Stimulated activated CD4-positive, alpha-beta T cell treated with anti-CD3 and anti-CD28 coated beads, Interleukin-2, amount 100 ng/mL, for 4 hours (primary cell): ENCODE measurements around the gene FAM177B.

ENCODE experiments used
- DNase-seq: peaks from one replicate; pipeline ENCODE4 v3.0.0-alpha.2; 2020; ENCODE audit warnings: low read depth

Gene FAM177B

DNA sequence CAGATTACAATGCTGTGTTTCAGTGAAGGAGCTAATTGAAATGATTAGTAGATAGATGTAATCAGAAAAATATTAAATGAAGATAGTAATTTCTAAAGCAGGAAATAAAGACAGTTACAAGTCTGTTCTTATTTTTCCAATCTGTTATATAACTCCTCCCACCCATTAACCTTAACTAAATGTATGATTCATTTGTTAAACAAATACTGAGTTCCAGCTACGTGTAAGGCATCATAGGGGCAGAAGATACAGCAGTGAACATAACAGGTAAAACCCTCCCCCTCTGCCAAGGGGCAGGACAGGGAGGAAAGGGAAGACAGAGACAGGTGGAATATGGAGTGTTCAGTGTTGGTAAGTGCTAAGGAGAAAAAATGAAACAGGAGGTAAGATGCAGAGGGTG lies at the start of gene FAM177B:
TSS of gene FAM177B (plus strand) at position 231 of the 400 bp plus-strand sequence. CDS start 9,344 bp downstream, outside the sequence.
- no peak for DNase-seq

DNA sequence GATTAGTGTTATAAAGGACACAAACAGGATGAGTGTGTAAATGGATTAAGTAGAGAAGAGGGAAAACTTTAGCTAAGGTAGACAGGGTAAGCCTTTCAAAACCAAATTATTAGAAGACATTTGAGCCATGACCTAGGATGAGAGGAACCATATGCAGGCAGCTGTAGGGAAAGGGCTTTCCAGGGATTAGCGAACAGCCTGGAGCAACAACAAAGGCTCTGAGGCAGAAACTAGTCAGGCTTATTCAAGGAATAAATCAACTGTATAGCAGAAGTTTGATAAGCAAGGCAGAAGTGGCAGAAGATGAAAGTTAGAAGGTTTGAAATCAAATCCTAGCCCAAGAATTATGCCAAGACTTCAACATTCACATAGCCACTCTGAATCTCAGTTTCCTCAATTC lies 46.0 kb upstream of the FAM177B start:
- no peak for DNase-seq

DNA sequence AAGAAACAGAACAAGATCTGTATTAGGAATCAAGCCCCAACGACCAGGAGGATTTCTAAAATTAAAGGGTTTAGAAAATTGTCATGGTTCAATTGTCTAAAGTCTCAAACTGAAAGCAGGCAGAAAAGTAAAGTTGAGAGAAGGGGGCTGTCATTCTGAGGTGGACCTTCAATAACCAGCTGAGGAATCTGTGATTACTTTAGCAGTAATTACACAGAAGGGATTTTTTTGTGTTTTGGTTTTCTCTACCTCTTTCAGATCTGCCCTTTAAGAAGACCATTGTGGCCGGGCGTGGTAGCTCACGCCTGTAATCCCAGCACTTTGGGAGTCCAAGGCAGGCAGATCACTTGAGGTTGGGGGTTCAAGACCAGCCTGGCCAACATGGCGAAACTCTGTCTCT lies 42.1 kb upstream of the FAM177B start:
- no peak for DNase-seq

DNA sequence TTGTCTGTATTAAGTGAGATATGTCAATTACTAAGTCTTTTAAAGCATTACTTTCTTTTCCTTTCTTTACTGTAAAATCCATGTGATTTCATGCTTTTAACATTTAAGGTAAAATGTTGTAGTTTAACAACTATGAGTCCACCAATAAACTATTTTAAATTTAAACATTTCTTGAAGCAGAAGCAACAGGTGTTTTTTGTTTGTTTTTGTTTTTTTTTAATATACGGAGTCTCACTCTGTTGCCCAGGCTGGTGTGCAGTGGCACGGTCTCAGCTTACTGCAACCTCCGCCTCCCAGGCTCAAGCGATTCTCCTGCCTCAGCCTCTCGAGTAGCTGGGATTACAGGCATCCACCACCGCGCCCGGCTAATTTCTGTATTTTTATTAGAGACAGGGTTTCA lies 40.3 kb upstream of the FAM177B start:
- no peak for DNase-seq

DNA sequence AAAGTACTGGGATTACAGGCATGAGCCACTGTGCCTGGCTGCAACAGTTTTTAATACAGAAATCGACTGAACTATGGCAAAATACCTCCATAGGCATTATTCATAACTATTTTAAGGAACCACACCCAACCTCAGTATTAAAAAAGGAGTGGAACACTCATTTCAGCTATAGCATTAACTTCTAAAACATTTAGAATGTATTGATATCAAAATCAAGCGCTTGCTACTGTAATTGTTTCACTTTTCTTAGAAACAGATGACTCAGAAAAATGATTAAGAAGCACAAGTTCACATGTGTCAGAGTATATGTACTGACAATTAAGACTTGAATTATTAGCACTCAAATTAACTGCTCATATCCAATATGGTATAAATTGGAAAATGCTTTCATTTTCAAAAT lies 39.8 kb upstream of the FAM177B start:
- DNase-seq = no peak

DNA sequence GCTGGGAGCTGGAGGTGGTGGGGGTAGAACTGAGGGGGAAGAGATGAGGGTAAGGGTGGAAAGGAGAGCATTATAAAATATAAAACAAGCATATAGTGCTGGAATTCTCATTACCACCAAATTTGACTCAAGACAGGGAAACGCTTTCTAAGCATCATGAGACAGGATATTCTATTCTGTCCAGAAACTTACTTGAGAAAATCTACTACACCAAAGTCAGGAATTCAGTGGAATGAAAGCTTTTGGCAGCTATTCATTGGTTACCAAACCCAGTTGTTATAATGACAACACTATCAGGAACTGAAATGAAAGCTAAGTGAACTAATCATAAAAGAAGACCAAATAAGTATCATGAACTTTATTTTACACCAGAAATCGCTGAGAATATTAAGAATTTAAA lies 39.2 kb upstream of the FAM177B start:
- DNase-seq = no peak

DNA sequence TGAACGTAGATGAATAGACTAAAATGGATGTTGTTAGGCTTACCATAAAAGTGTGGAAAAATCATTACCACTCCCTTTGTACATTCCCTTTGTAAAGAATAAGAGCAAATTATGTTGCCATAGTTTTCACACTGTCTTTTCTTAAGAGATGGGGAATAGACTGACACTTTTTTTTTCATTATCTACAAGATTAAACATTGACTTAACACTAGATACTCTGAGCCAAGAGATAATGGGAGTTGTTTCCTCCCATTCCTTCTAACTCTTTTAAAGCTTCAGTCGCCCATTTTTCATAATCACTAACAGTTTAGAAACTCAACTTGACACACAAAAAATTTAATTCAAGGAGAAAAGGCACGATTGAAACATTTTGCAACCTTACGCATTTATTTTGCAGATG lies 34.8 kb upstream of the FAM177B start:
- no peak for DNase-seq

DNA sequence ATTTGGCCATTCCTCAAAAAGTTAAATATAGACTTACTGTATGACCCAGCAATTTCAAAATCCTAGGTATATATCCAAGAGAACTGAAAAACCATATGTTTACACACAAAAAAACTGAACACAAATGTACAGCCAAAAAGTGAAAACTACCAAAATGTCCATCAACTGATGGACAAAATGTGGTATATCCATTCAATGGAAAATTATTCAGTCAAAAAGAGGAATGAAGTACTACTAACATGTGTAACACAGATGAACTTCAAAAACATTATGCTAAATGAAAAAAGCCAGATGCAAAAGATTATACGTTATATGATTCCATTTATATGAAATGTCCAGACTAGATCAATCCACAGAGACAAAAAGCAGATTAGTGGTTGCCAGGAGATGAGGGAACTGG lies 32.7 kb upstream of the FAM177B start:
- DNase-seq = no peak

DNA sequence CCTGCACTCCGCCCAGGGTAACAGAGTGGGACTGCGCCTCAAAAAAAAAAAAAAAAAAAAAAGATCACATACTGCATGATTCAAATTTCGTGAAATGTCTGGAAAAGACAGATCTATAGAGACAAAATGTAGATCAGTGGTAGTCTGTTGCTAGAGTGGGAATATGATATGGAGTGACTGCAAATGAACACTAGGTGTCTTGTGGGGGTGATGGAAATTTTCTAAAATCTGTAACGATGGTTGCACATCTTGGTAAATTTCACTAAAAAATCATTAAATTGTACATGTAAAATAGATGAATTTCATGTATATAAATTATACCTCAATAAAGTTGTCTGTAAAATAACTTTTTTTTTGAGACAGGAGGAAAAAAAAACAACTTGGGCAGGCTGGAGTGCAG lies 30.2 kb upstream of the FAM177B start:
- no peak for DNase-seq

DNA sequence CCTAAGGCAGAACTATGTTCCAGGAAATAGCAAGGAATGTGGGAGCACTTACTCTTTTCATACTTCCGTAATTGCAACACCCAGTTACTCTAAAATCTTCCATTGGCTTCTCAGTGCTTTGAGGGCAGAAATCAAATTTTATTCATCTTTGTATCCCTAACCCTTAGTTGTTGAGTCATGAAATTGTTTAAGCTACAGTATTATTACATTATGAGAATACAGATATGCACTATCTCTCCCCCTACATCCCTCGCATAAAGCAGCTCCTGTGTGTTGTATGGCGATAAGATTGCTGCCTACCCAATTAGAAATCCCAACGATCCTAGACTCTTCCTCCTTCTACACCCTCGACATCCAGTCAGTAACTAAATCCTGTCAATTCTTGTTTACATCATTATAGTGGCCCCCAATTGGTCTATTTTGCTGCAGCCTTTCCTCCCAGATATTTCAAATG lies 27.3 kb upstream of the FAM177B start:
- no peak for DNase-seq

DNA sequence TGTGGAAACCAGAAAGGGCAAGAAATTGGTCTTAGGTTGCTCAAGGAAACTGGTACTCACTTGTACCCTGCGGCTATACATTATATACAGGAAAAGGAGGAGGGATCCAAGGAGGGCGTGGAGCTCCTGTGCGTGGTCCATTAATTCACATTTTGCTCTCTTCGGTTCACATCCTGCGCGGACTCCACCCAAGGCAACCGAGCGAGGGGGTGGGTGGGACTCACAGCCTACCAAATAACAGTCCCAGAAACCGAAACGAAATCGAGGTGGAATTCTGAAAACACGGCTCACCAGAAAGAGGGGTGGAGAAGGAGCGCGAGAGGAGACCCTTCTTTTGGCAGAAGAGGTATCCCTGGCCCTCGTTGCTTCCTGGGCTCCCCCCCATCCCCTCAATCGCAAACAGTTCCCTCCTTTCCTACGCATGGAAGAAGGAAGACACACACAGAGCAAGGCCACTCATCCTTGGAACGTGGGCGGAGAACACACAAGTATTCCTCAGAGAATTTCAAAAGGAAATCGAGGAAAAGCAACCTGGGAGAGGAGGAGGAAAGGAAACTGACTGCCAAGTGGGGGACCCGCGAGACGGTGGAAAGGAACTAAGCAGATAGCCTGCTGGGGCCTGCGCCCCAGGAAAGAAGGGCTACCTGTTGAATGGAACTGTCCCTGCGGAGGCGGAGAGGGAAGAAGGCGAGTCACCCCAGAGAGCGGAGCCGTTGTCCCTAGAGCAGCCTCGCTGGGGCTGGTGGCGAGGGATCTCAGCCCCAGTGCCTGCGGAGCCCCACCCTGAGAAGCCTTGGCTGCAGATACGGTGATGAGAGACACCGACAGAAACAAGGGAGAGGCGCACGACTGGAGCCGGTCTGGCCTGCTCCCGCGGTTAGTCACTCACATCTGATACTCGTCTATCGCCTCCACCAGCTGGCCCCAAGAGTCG lies 25.4 kb upstream of the FAM177B start:
- peak; percentile 58 for DNase-seq

DNA sequence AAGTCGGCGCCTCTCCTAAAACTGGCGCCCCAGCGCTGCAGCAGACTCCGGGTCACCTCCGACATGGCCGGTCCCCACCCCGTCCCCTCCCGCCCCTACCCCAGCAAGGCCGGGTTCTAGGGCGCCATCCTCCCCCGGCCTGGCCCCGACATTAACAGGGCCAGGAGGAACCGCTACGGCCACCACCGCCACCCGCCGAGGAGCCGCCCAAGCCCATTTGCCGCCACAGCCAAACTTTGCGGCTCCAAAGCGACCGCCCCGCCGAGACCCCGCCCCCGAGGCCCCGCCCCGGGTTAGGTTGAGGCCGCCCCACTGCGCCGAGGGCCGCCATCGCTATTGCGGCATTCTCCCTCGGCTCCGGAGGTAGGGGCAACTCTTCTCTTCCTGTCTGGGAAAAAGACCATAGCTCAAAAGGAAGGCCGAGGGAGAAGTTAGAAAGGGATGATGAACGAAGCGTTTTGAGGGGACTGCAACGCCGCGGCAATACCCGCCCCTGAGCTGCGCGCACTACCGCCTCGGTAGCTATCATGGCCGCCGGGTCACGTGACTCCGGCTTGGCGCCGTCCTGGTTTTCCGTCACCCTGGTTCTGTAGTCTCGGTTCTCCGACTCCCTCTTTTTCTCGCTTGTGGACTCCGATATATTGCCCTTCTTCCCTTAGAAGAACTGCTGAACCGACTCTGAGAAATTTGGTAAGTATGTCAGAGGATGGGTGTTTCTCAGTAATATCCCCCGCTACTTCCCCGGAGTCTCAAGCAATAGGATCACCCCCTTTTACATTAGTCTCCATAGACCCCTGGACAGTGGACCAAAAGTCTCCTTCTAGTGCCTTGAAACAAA lies 24.5 kb upstream of the FAM177B start, which contains the start of the genes AIDA and BROX:
TSS of gene AIDA (minus strand) at position 239 of the 838 bp plus-strand sequence. CDS start at position 65, 174 bp downstream.
TSS of gene BROX (plus strand) at position 312 of the 838 bp plus-strand sequence. CDS start 3,136 bp downstream, outside the sequence.
- DNase-seq = peak; percentile 91

DNA sequence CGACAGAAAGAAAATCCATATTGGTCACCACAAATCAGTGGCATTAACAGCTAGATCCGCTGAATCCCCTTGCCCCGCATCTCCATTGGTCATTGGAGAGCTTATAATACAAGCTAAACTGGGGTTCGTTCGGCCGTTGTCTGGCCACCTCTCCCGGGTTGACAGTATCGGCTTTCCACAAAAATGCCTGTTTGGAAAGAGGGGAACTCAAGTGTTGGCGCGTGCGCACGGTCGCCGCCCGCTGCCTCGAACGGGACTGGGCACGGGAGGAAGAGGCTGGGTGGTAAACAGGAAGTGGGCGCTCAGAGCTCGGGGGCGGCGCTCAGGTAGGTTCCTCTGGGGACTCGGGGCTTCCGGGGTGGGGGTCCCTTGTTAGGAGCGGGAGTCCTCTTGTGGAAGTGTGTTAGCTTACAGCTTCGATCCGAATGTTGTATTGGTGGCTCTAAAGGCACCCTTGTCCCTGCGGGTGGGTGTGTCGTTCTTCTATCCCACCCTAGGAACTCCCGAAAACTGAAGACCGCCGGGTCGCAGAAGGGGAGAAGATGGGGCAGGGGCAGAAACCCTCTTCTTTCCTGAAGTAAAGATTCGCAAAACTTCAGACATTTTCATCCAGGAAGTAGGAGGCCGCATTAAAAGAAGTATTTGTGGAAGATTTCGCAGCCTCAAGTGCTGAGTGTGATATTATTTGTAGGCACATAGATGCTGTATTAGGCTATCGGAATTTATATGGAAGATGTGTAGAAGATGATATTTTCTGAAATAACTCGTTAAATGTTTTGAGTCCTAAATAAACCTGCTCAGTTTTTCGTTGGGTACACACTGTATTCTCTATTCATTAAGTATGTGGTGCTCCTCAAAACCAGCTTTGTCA lies 23.7 kb upstream of the FAM177B start:
- peak; percentile 84 for DNase-seq

DNA sequence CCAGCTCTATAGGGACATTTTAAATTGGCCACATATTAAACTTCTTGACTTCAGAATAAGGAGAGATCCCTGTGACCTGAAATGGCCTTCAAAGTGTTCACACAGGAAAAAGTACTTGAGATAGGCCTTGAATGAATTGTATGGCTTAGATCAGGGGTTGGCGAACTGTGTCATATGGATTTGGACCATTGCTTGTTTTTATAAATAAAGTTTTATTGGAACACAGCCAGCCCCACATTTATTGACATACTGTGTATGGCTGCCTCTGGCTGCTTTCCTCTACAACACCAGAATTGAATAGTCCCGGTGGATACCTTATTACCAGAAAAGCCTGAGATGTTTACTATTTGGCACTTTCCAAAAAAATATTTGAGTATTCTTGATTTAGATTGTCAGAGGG lies 20.6 kb upstream of the FAM177B start:
- DNase-seq = no peak

DNA sequence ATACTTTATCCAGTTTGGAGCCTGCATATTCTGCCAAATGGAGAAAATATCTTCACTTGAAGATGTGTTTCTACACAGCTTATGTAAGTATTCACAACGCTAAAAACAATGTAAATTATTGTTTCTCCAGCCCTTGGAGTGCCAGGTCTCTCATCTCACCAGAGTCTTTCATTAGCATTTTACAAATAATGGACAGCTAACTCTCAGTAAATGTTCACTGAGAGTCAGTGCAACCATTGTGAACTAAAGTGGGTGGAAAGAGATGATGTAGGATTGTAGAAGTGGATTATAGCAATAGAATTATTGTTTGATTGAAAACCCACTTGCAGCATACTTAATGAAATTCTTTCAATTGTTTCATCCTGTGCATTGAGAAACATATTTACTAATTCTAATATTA lies 8.3 kb upstream of the FAM177B start:
- DNase-seq = no peak

DNA sequence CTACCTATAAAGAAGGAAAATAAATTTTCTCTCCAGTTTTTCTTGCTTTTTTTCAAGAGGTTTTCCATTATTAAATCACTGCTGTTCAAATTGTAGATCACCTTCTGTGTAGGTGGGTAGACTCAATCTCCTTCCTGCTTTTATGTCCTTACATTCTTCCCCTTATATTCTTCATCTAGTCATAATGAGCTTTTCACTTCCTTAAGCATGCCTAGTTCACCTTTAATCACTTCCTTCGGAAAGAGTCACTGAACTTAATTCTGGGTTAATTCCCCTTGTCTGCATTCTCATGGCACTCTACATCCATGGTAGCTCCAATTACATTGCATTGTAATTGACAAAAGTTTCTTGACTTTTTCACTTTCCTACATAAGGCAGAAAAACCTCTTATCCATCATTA lies 6.1 kb upstream of the FAM177B start:
- no peak for DNase-seq

DNA sequence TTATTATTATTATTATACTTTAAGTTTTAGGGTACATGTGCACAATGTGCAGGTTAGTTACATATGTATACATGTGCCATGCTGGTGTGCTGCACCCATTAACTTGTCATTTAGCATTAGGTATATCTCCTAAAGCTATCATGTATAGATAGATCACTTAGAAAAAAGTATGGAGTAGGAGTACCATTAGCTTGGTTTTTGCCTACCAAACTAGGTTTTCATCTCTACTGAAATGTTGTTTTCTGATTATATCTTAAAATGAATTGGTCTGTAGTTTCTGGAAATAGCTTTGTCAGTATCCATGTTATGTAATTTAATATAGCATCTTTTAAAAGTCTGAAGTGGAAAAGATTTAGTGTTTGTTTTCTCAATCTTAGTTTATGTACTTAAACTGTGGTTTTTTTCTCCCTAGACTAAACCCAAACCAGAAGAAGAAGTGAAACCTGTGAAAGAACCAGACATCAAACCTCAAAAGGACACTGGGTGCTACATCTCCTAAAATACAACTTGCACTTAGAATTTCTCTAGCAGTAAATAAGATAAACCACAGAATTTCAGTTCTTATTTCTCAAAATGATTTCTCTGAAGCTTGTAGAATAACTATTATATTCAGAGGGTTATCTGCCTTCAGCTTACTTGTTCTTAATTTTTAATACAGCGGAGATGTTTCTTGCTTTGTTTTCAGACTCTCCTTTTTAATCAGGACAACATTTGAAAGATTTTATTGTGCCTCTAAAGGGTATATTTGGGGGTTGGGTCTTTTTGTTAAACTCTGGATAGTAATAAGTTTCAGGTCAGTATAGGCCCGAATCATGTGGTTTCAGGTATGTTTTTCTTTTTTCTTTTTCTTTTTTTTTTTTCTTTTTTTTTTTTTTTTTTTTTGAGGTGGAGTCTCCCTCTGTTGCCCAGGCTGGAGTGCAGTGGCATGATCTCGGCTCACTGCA lies 4.5 kb upstream of the FAM177B start:
- DNase-seq = no peak

DNA sequence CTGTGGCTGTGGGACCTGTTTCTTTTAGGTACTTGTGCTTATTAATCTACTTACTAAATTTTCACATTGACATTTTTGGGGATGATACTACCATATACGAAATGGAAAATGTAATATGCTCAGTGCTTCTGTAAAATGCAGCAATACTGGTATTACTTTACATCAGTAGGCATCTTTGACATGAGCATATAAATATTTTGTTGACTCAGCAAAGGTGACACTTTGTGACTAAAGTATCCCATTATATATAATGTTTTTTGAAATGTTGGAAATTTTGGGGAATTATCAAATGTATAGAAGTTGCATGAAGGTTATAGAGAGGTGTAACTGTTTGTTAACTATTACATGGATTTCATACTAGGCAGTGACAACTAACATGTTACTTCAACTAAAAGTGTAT lies 2.3 kb upstream of the FAM177B start:
- DNase-seq = no peak

DNA sequence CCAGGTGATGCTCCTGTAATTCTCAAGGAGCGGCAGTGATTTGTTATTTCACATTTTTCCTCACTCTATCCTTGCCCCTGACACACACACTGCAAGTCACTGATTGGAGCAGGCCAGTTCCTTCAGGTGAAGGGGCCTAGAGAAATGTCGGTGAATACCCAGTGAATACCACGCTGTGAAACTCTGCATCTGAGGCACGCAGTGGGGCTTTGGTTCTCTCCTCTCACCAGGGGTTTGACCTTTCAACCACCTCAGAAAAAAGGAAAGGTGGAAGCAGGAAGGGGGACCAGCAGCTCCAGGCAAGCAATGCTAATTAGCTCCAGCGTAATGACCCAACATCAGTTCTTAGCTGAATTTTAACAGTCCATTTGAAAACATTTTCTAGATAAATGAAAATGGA lies 532 bp upstream of the FAM177B start:
- no peak for DNase-seq

DNA sequence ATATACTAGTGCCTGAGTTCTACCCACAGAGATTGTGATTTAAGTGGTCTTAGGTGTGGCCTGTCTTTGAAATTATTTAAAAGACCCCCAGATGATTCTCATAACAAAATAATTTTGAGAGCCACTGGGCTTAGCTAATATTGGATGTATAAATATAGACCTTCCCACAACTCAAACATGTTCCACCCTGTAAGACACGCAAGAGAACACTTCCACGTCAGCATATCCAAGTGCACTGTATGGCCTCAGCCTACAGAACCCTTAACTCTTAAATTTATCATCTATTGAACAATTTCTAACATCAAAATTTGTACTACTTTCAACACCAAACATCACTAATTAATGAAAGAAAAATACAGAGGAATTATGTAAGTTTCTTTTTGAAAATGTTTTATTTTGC lies 2.5 kb downstream of the FAM177B start:
- no peak for DNase-seq

DNA sequence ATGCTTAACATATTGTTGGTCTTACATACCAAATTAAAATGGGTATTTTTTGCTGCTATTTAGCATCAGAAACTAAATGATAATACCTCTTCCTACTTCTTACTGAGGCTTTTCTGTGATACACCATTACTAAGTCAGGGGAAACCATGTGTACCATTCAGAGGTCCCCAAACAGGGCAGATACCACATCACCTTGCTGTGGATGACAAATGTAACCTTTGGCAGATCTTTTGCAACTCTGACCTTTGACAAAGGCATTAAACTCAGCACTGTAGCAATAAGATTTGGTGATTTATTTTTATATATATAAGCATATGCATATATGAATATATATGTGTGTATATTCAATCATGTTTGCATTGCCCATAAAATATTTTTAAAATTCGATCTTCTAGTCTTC lies 2.9 kb downstream of the FAM177B start:
- DNase-seq = no peak
